GM12874 (cell line): Measurements from ENCODE around the gene ACADS.

Experiments
- TF ChIP-seq, protein P1 (sequence below): IDR thresholded peaks from 2 replicates; pipeline ENCODE4 v1.5.1; 2011; ENCODE audit warnings: low read depth, mild to moderate bottlenecking, control low read depth, low read length, moderate library complexity; ENCODE audit not compliant: insufficient read depth

ACADS gene

DNA sequence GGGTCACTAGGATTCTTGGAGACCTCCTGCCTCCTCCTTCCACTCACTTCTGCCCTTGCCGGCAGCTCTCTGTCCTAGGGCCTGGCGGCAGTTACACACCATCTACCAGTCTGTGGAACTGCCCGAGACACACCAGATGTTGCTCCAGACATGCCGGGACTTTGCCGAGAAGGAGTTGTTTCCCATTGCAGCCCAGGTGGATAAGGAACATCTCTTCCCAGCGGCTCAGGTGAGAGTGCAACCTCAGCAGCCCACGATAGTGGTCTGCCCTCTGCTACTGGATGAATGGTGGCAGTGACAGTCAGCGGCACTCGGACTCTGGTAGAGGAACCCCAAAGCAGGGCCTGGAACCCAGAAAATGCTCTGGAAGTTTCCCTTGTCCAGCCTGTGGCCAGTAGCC is 1.3 kb downstream of the ACADS start:
- TF ChIP-seq, protein P1, sequence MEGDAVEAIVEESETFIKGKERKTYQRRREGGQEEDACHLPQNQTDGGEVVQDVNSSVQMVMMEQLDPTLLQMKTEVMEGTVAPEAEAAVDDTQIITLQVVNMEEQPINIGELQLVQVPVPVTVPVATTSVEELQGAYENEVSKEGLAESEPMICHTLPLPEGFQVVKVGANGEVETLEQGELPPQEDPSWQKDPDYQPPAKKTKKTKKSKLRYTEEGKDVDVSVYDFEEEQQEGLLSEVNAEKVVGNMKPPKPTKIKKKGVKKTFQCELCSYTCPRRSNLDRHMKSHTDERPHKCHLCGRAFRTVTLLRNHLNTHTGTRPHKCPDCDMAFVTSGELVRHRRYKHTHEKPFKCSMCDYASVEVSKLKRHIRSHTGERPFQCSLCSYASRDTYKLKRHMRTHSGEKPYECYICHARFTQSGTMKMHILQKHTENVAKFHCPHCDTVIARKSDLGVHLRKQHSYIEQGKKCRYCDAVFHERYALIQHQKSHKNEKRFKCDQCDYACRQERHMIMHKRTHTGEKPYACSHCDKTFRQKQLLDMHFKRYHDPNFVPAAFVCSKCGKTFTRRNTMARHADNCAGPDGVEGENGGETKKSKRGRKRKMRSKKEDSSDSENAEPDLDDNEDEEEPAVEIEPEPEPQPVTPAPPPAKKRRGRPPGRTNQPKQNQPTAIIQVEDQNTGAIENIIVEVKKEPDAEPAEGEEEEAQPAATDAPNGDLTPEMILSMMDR, result no peak

DNA sequence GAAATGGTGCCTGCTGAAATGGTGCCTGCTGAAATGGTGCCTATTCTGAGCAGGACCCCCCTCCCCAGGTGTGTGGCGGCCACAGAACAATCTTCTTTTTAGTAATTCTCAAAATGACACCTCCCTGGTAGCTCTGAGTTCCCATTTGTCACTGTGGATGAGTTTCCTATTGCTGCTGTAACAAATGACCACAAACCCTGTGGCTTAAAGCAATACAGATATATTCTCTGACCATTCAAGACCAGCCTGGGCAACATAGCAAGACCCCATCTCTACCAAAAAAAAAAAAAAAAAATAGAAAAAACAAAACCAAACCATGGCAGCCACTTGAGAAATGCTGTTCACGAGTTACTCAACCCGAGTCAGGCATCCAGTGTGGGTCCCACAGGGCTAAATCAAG is 7.9 kb downstream of the ACADS start:
- TF ChIP-seq, protein P1, result no peak

DNA sequence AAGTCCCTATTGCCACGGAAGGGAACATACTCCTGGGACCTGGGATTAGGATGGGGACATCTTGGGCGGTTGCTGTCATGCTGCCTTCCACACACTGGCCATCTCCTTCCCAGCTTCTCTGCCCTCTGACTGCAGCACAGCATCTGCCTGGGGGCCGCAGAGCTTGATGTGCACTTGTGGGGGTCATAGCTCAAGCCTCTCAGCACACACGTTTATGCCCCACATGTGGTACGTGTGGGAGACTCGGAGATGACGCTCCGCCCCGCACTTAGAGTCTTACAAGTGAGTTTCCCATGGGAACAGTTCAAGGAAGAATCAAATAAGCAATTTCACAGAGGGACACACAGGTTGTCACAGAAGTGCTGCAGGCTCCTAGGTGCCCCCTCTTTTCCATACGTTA is 8.6 kb downstream of the ACADS start:
- TF ChIP-seq, protein P1, result no peak

DNA sequence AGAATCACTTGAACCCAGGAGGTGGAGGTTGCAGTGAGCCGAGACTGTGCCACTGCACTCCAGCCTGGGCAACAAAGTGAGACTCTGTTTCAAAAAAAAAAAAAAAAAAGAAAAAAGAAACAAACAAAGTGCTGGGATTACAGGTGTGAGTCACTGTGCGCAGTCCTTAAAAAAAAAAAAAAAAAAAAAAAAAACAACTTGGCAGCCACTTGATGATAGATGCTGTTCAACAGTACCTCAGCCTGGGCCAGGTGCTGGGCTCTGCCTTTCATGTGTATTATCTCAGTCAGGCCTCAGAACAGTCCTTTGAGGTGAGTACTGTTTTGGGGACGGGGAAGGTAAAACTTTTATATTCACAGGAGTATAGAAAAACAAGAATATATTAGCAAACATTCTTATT is 9.6 kb downstream of the ACADS start:
- TF ChIP-seq, protein P1, result no peak

DNA sequence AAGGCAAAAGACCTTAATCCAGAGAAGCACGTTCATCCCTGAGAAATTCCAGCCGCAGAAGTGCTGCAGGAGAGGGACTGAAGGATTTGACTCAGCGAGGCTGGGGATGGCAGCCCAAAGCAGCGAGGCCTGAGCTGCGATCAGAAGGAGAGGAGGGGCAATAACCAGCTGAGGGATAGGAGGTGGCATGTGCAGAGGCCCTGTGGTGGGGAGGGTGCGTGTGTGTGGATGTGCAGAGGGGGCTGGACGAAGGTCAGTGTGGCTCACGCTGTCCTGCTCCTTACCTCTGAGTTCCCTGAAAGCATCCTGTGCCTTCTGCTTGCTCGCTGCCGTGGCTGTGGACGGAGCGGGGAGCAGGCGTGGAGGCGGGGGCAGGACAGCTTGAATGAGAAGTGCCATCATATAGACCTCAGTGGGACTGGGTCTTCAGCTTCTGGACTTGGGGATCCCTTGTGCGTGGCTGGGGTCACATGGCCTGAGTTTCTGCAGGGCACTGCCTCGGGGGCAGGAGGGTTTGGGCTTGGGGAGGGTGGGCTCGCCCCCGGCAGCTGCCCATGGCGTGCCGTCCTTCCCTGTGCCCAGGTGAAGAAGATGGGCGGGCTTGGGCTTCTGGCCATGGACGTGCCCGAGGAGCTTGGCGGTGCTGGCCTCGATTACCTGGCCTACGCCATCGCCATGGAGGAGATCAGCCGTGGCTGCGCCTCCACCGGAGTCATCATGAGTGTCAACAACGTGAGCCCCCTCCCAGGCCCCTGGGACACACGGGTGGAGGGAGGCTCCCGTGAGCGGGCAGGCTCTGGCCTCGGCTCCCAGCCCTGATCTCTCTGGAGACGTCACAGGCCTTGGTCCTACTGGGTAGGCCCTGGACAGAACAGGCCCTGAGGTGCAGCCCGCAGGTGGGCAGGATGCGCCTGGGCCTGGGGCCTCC is 11.0 kb downstream of the ACADS start:
- TF ChIP-seq, protein P1, result no peak

DNA sequence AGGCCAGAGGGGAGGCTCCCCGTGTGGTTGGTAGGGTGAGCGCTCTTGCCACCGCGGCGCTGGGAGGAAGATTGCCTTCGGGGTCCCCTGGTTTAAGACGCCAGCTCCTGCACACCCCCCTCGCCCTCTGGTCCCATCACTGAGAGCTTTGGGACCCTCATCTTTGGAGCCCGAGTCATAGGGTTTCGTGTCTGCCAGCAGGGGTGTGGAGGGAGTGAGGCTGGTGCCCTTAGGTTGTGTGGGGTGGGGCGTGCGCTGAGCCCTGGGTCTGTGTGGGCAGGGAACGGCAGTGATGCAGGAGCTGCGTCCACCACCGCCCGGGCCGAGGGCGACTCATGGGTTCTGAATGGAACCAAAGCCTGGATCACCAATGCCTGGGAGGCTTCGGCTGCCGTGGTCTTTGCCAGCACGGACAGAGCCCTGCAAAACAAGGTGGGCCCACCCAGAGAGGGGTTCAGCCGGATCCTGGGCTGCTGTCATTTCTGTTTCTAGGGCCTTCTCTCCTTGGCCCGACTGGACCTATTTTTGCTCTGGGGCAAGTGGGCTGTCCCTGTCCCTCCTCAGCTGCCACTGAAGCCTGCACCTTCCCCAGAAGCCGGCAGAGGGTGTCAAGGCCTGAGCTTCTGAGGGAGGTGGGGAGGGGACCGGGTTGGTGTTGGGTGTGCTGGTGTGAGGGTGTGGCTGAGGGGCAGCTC is 12.1 kb downstream of the ACADS start:
- TF ChIP-seq, protein P1, result no peak

DNA sequence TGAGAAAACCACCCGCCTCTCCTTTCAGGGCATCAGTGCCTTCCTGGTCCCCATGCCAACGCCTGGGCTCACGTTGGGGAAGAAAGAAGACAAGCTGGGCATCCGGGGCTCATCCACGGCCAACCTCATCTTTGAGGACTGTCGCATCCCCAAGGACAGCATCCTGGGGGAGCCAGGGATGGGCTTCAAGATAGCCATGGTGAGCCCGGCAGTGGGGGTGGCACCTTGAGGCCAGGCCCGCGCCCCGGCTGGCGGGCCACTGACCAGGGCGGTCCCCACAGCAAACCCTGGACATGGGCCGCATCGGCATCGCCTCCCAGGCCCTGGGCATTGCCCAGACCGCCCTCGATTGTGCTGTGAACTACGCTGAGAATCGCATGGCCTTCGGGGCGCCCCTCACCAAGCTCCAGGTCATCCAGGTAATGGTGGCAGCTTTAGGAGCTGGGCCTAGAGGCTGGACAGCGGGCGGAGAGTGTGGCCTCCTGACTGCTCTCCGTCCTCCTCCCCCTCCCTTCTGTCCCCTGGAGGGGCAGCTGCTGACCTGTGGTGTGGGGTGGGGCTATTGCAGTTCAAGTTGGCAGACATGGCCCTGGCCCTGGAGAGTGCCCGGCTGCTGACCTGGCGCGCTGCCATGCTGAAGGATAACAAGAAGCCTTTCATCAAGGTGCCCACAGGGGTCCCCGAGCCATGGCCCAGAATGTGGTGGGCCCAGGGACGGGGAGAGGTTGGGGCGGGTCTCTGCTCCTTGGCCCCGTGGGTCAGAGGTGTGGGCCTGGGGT is 12.8 kb downstream of the ACADS start:
- TF ChIP-seq, protein P1, result no peak
